NB4 (cell line): Measurements from ENCODE around the gene DNAH8.

ENCODE experiments used
- DNase-seq: peaks from one replicate; pipeline ENCODE4 v3.0.0; 2010; ENCODE audit warnings: low read depth
- H3K4me3 ChIP-seq: one replicate; pipeline ENCODE4 v1.5.1; 2011; ENCODE audit warnings: mild to moderate bottlenecking, low read depth, low read length, moderate library complexity
- MYC ChIP-seq: IDR thresholded peaks from 2 replicates; pipeline ENCODE4 v1.6.1; 2011; ENCODE audit warnings: low read depth, low read length
- POLR2A ChIP-seq: IDR thresholded peaks from 2 replicates; pipeline ENCODE4 v1.6.1; 2011; ENCODE audit warnings: mild to moderate bottlenecking; ENCODE audit not compliant: insufficient read length; ENCODE audit errors: extremely low read depth
- TF ChIP-seq, protein P1 (sequence below): IDR thresholded peaks from one replicate; pipeline ENCODE4 v1.5.1; 2012; ENCODE audit warnings: low read depth, low read length
- TF ChIP-seq, protein P2 (sequence below): IDR thresholded peaks from 2 replicates; pipeline ENCODE4 v1.6.1; 2011; ENCODE audit warnings: low read depth, low read length

DNAH8 gene

DNA sequence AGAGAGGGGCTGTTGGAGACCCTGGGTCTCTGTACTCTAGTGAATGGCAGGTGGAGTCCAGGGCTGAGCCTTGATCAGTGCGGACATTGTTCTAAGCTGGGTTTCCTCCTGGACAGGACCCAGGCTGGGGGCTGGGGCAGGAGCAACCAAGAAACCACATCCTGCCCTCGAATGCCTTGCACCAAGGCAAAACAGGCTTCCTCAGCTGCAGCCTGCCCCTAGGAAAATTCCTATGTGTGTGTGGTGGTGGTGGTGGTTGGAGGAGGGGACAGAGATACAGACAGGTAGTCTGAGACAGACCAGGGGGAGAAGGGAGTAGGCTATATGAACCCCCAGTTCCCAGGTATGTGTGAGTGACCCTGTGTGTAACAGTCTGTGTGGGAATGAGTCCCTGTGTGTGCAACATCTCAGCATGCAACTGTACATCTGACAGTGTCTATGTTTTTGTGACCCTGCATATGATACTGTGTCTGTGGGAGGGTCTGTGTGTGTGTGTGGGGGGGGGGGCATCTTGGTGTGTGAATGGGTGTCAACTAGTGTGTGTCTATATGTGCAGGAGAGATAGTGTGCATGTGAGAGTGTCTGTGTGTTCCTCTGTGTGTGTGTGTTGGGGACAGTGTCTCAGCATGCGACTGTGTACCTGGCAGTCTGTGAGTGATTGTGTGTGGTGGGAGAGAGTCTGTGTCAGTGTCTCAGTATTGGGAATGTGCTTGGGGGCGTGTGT is 336.4 kb downstream of the DNAH8 start:
- H3K4me3 ChIP-seq = peak overlapping the region; percentile 7
- peak; percentile 63 for DNase-seq

DNA sequence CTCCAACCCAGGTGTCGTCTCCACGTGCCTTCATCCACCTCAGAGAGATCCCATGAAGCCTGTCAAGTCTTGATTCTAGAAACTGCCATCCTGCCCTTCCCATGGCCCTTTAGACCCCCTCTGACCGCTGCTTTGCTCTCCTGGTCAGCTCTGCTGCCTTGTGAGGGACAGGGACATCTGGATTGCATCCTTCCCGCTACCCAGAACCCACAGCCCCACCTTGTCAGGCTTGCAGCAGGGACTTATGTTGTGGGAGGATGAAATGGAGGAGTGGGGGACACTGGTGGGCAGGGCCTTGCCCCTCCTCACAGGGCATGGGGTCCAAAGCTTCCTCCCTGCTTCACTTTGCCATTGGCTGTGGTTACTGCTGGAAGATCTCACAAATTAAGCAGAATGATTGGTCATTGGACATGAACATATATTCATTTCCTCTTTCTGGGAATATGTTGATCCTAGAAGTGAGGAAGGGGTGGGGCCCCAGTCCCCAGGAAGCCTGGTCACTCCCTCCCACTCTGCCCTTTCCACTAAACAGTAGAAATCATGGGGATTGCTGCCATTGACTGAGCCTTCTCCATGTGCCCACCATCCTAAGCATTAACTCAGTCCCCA is 338.0 kb downstream of the DNAH8 start:
- TF ChIP-seq, protein P1, sequence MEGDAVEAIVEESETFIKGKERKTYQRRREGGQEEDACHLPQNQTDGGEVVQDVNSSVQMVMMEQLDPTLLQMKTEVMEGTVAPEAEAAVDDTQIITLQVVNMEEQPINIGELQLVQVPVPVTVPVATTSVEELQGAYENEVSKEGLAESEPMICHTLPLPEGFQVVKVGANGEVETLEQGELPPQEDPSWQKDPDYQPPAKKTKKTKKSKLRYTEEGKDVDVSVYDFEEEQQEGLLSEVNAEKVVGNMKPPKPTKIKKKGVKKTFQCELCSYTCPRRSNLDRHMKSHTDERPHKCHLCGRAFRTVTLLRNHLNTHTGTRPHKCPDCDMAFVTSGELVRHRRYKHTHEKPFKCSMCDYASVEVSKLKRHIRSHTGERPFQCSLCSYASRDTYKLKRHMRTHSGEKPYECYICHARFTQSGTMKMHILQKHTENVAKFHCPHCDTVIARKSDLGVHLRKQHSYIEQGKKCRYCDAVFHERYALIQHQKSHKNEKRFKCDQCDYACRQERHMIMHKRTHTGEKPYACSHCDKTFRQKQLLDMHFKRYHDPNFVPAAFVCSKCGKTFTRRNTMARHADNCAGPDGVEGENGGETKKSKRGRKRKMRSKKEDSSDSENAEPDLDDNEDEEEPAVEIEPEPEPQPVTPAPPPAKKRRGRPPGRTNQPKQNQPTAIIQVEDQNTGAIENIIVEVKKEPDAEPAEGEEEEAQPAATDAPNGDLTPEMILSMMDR = no peak
- TF ChIP-seq, protein P2, sequence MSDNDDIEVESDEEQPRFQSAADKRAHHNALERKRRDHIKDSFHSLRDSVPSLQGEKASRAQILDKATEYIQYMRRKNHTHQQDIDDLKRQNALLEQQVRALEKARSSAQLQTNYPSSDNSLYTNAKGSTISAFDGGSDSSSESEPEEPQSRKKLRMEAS = no peak
- DNase-seq = no peak
- no peak overlapping the region for H3K4me3 ChIP-seq

More for the DNA sequence above, 336.4 kb downstream of the DNAH8 start:
- TF ChIP-seq POLR2A = no peak
- TF ChIP-seq, protein P1 = no peak
- no peak for TF ChIP-seq MYC
- TF ChIP-seq, protein P2 = 0 out of 2 replicates have a peak, but pooled peaks have one; percentile 21

DNA sequence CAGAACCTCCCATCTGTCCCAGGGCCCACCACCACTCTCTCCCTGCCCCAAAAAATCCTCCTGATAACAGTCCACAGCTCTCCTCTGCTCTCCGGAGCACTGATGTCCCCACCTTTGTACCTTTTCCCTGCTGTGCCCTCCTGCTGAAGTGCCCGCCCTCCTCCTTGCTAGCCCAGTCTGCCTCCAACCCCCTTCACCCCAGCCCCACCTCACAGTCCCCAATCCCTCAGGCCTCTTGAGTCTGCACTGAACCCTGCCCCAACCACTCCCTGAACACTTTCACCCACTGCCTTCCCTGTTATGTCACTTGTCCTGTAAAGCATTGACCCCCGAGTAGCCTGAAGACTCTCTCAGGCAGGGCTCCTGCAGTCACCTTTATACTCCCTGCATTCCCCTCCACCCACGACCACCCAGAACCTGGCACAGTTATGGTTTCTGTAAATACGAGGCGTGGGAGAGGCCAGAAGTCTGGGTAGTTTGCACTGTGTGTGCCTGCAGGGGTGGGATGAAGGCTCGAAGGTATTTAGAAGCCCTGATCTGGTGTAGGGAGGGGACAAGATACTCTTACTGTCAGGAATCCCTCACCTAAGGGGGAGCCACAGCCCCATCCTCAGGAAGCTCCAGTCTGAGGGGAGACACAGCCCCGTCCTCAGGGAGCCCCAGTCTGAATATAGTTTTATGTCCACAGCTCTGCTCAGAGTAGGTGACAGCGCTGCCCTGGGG is 338.9 kb downstream of the DNAH8 start:
- no peak for DNase-seq
- H3K4me3 ChIP-seq = no peak overlapping the region
- TF ChIP-seq, protein P2 = no peak
- TF ChIP-seq, protein P1 = no peak
- TF ChIP-seq POLR2A = no peak
- TF ChIP-seq MYC = no peak

DNA sequence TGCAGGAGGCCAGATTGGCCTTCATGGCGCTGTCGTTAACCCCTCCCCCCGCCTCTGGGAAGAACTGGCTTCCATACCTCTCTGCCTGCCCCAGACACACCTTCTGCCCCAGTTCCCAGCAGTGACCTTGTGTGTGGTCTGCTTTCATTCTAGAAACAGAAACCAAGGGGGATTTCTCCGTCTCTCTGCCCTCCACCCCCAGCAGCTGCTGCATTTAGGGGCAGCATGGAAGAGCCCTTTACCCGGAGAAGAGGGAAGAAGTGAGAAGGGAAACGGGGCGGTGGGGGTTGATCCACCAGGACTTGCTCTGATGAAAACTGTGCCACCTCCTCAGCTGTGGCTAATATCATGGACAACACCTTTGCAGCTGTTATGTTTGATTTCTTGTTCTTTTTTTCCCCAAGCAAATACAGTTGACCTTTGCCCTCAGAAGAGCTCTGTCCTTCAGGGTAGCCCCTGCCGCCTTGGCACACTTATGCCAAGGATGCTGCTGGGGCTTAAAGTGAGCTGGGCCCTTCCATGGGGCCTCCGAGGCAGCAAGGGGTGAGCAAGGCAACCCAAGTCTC is 339.5 kb downstream of the DNAH8 start:
- TF ChIP-seq, protein P2 = no peak
- H3K4me3 ChIP-seq = no peak overlapping the region
- no peak for DNase-seq

DNA sequence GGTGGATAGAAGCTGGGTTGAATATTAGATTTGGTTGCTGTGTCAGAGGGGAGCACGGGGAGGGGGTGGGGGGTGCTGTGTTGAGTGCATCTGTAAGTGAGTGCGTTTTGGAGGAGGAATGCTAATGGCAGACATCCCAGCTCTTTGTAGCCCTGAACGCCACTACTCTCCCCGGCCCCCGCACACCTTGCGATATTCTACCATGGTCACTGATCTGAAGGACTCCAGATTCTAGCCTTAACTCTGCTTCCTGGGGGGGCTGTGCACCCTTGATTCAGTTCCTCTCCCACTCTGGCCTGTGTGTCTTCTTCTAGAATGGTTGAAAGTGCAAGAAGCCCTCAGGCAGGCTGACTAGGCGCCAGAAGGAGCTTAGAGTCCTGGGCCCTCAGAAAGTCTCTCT is 340.6 kb downstream of the DNAH8 start:
- TF ChIP-seq, protein P2 = no peak
- TF ChIP-seq, protein P1 = no peak
- TF ChIP-seq MYC (no peak), POLR2A (no peak)
- no peak for DNase-seq
- no peak overlapping the region for H3K4me3 ChIP-seq

DNA sequence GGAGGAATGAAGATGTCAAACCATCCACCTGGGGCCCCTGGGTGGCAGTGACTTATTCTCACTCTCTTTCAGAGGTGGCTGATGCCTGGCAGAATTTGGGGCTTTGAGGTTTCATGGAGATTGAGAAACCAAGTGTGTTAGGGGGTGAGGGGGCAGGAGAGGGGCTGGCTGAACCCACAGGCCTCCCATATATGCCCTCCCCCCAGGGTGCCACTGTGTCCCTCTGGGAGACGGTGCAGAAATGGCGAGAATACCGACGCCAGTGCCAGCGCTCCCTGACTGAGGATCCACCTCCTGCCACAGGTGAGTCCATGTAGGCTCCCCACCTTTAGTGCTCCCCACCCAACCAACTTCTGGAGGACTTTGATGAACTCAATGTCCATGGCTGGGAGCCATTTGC is 341.1 kb downstream of the DNAH8 start:
- no peak for DNase-seq
- TF ChIP-seq MYC (no peak), POLR2A (no peak)
- TF ChIP-seq, protein P2 = no peak
- H3K4me3 ChIP-seq = no peak overlapping the region
